ENCODE results near the gene DOCK11. TPM values are rescaled to one million over a fixed set of nuclear protein-coding genes. Genes with fewer than 3 reads are reported as not detected.
"Not testable (repeated sequence)": the region's sequence is repeated elsewhere in the genome, so short reads cannot be mapped to it uniquely, and the experiment has no call there.

The DOCK11 gene
- polyA plus RNA-seq, 1 donor from 2014 or later, result 22.3 TPM

DNA sequence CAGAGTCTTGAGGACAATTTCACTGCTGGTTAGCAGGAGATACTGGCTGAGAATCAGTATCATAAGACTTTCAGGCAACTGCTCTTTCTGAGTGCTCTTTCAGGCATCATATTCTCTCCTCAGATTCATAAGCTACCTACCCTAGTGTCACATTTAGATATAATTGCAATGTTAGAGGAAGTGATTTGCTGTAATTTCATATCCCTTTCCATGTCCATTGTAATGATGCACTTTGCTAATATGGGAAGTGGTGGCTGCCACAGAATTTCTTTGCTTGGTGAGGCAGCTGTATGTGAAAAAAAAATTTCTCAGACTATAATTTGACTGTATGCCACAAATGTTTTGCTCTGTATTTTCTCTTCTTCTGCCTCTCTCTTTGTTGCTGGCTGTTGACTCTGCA is 63.3 kb downstream of the DOCK11 start:
- peaks cover 2% of the 10 kb centered on the region for H3K36me3 Mint-ChIP-seq

GRCh38 chrX:118560489-118560888 is 64.9 kb downstream of the DOCK11 start:
- Mint-ChIP-seq H3K36me3 (peaks cover 2% of the 10 kb centered on the region), H3K27me3 (no peaks in the 10 kb centered on the region), H3K4me3 (no peak overlapping the region), H3K4me1 (peaks cover 0 to 2% (median 1%) of the 10 kb centered on the region in 3 donors), H3K27ac (no peak overlapping the region), H3K9me3 (no peaks in the 10 kb centered on the region)

More for the DNA sequence above, 63.3 kb downstream of the DOCK11 start:
- no peaks in the 10 kb centered on the region for H3K9me3 Mint-ChIP-seq
- H3K27me3 Mint-ChIP-seq, result no peaks in the 10 kb centered on the region
- no peak overlapping the region for H3K27ac Mint-ChIP-seq
- no peak overlapping the region for H3K4me3 Mint-ChIP-seq
- peaks cover 0 to 3% (median 2%) of the 10 kb centered on the region in 3 donors for H3K4me1 Mint-ChIP-seq

- H3K27me3 Mint-ChIP-seq, result no peaks in the 10 kb centered on the region
- peaks cover 2% of the 10 kb centered on the region for H3K36me3 Mint-ChIP-seq
- H3K4me1 Mint-ChIP-seq, result peaks cover 0 to 1% (median 0%) of the 10 kb centered on the region in 3 donors
- peak overlapping the region in 1 of 4 donors; percentile 35 for H3K4me3 Mint-ChIP-seq
- no peaks in the 10 kb centered on the region for H3K9me3 Mint-ChIP-seq
- peak overlapping the region in 1 of 3 donors; percentile 0 for H3K27ac Mint-ChIP-seq
Measured at GRCh38 chrX:118562582-118563164, 67.1 kb downstream of the DOCK11 start.

DNA sequence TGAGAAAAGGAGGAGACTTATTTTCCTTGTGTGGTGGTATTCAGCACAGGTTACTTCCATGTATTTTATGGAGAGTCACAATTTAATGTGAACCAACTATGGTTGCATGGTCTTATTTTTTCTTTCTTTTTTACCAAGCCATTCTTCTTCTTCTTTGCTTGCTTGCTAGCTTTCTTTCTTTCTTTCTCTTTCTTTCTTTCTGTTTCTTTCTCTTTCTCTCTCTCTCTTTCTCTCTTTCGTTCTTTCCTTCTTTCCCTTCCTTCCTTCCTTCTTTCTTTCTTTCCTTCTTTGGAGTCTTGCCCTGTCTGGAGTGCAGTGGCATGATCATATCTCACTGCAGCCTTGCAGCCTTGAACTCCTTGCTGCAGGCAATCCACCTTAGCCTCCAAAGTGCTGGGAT is 68.9 kb downstream of the DOCK11 start:
- Mint-ChIP-seq H3K27ac (no peak overlapping the region), H3K27me3 (no peaks in the 10 kb centered on the region), H3K9me3 (no peaks in the 10 kb centered on the region), H3K4me1 (peaks cover 0 to 1% (median 0%) of the 10 kb centered on the region in 3 donors), H3K4me3 (no peak overlapping the region), H3K36me3 (peaks cover 2% of the 10 kb centered on the region)

GRCh38 chrX:118565853-118566252 is 70.2 kb downstream of the DOCK11 start:
- no peaks in the 10 kb centered on the region for H3K9me3 Mint-ChIP-seq
- H3K4me3 Mint-ChIP-seq, result no peak overlapping the region
- no peaks in the 10 kb centered on the region for H3K36me3 Mint-ChIP-seq
- no peak overlapping the region for H3K27ac Mint-ChIP-seq
- H3K27me3 Mint-ChIP-seq, result no peaks in the 10 kb centered on the region
- peaks cover 0 to 1% (median 0%) of the 10 kb centered on the region in 3 donors for H3K4me1 Mint-ChIP-seq

- no peaks in the 10 kb centered on the region for H3K27me3 Mint-ChIP-seq
- no peaks in the 10 kb centered on the region for H3K9me3 Mint-ChIP-seq
- H3K36me3 Mint-ChIP-seq, result peaks cover under 1% of the 10 kb centered on the region
- no peak overlapping the region for H3K27ac Mint-ChIP-seq
- H3K4me1 Mint-ChIP-seq, result peaks cover 0 to 1% (median 0%) of the 10 kb centered on the region in 3 donors
- no peak overlapping the region for H3K4me3 Mint-ChIP-seq
Measured at GRCh38 chrX:118566359-118566758, 70.7 kb downstream of the DOCK11 start.

GRCh38 chrX:118569676-118570075 is 74.1 kb downstream of the DOCK11 start:
- Mint-ChIP-seq H3K36me3 (peaks cover 2% of the 10 kb centered on the region), H3K9me3 (no peaks in the 10 kb centered on the region), H3K4me1 (no peaks in the 10 kb centered on the region), H3K27me3 (no peaks in the 10 kb centered on the region), H3K4me3 (no peak overlapping the region), H3K27ac (no peak overlapping the region)

DNA sequence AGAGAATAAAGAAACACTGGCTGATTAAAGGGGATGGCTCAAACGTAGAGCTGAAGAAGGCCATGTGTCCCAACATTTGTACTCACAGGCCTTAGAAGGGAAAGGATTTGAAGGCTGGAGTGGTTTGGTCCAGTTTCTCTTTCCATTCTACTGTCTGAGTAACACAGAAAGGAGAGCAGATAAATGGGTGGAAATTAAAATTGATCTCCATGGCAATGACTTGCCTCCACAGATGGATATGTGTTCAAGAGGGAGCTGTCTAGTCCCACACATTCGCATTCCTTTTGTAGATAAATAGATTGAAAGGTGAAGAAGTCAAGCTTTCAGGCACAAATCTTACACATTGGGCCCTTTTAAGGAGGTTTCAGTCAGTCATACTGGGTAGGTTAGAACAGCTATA is 74.6 kb downstream of the DOCK11 start:
- H3K27ac Mint-ChIP-seq, result no peak overlapping the region
- H3K36me3 Mint-ChIP-seq, result peaks cover 2% of the 10 kb centered on the region
- H3K4me1 Mint-ChIP-seq, result no peaks in the 10 kb centered on the region

DNA sequence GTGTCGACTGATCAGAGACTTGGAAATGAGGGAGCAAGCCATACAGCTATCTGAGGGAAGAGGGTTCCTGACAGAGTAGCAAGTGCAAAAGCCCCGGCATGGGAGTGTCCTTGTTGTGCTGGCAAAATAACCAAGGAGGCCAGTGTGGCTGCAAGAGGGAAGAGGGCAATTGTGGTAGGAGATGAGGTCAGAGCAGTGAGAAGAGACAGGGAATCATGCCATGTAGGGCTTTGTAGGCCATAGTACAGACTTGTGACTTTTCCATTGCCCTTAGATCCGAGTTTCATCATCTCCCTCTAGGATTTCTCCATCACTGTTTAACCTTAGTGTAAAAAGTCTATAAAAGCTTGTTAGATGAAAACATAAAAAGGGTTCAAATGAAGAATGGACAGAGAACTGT is 76.2 kb downstream of the DOCK11 start:
- H3K36me3 Mint-ChIP-seq, result peaks cover 2% of the 10 kb centered on the region
- H3K27ac Mint-ChIP-seq, result no peak overlapping the region

More for the DNA sequence above, 74.6 kb downstream of the DOCK11 start:
- Mint-ChIP-seq H3K27me3 (no peaks in the 10 kb centered on the region), H3K9me3 (no peaks in the 10 kb centered on the region), H3K4me3 (no peak overlapping the region)

GRCh38 chrX:118574666-118575065 is 79.1 kb downstream of the DOCK11 start:
- no peaks in the 10 kb centered on the region for H3K27me3 Mint-ChIP-seq
- no peaks in the 10 kb centered on the region for H3K9me3 Mint-ChIP-seq
- no peaks in the 10 kb centered on the region for H3K4me1 Mint-ChIP-seq
- H3K36me3 Mint-ChIP-seq, result peaks cover 3% of the 10 kb centered on the region
- no peak overlapping the region for H3K4me3 Mint-ChIP-seq
- no peak overlapping the region for H3K27ac Mint-ChIP-seq

More for the DNA sequence above, 76.2 kb downstream of the DOCK11 start:
- H3K27me3 Mint-ChIP-seq, result no peaks in the 10 kb centered on the region
- no peaks in the 10 kb centered on the region for H3K9me3 Mint-ChIP-seq
- no peak overlapping the region for H3K4me3 Mint-ChIP-seq
- no peaks in the 10 kb centered on the region for H3K4me1 Mint-ChIP-seq

GRCh38 chrX:118577041-118577440 is 81.4 kb downstream of the DOCK11 start:
- Mint-ChIP-seq H3K4me3 (no peak overlapping the region), H3K4me1 (no peaks in the 10 kb centered on the region), H3K36me3 (peaks cover 4% of the 10 kb centered on the region), H3K27me3 (no peaks in the 10 kb centered on the region), H3K27ac (no peak overlapping the region), H3K9me3 (no peaks in the 10 kb centered on the region)

DNA sequence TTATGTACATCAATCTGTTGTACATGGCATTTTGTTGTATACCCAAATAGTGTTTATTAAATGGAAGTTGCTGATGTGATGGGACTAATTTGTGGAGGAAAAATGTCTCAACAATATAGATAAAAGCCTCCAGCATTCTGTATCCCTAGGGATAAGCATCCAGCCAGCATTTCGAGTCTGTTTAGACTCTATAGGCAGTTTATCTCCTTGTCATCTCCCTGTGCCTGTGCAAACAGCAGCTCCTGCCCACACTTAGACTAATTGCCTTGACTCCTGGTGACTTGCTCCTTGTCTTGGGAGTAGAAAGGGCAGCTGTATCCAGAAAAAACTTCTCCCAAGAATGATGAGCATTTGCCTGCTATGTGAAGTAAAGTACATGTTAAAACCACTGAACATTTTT is 83.8 kb downstream of the DOCK11 start:
- Mint-ChIP-seq H3K27me3 (no peaks in the 10 kb centered on the region), H3K4me1 (no peaks in the 10 kb centered on the region), H3K36me3 (peaks cover 5% of the 10 kb centered on the region), H3K4me3 (no peak overlapping the region), H3K27ac (no peak overlapping the region), H3K9me3 (peaks cover 0 to 2% (median 0%) of the 10 kb centered on the region in 3 donors)

DNA sequence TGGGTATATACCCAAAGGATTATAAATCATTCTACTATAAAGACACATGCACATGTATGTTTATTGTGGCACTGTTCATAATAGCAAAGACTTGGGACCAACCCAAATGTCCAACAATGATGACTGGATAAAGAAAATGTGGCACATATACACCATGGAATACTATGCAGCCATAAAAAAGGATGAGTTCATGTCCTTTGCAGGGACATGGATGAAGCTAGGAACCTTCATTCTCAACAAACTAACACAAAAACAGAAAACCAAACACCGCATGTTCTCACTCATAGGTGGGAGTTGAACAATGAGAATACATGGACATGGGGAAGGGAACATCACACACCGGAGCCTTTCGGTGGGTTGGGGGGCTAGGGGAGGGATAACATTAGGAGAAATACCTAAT is 87.3 kb downstream of the DOCK11 start:
- Mint-ChIP-seq H3K36me3 (peaks cover 13% of the 10 kb centered on the region), H3K4me1 (peaks cover 9 to 12% (median 9%) of the 10 kb centered on the region in 3 donors)
- not testable (repeated sequence) for H3K27me3 Mint-ChIP-seq, H3K9me3 Mint-ChIP-seq, H3K4me3 Mint-ChIP-seq, H3K27ac Mint-ChIP-seq

DNA sequence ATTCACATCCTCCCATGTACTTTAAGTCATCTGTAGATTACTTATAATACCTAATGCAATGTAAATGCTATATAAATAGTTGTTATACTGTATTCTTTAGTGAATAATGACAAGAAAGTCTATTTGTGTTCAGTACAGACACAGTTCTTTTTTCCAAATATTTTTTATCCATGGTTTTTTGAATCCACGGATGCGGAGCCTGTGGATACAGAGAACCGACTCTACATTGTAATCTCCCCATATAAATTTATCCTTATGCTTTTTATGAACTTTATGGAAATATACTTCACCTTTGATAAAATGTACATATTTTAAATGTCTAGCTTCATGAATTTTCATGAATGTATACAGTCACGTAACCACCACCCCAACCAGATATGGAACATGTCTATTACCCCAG is 88.2 kb downstream of the DOCK11 start:
- Mint-ChIP-seq H3K36me3 (peaks cover 13% of the 10 kb centered on the region), H3K9me3 (peaks cover 0 to 5% (median 0%) of the 10 kb centered on the region in 3 donors), H3K4me1 (peaks cover 9 to 12% (median 9%) of the 10 kb centered on the region in 3 donors), H3K27me3 (no peaks in the 10 kb centered on the region), H3K27ac (no peak overlapping the region), H3K4me3 (no peak overlapping the region)

DNA sequence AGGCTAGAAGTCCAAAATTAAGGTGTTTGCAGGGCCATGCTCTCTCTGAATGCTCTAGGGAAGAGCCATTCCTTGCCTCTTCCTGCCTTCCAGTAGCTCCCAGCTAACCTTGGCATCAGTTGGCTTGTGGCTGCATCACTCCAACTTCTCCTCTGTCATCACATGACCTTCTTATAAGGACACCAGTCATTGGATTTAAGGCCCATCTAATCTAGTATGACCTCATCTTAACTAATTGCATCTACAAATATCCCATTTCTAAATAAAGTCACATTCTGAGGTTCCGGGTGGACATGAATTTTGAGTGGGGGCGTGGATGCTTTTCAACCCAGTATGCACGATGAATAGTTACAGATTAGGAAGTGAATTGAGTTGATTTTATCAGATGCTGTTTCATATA is 89.7 kb downstream of the DOCK11 start:
- H3K4me1 Mint-ChIP-seq, result peaks cover 9 to 12% (median 9%) of the 10 kb centered on the region in 3 donors
- H3K27ac Mint-ChIP-seq, result no peak overlapping the region

GRCh38 chrX:118586206-118586605 is 90.6 kb downstream of the DOCK11 start:
- Mint-ChIP-seq H3K4me3 (peak overlapping the region in 1 of 4 donors; percentile 7), H3K4me1 (peaks cover 9 to 12% (median 9%) of the 10 kb centered on the region in 3 donors), H3K27ac (peak overlapping the region; percentile 29 to 78 (median 44))
- H3K36me3 Mint-ChIP-seq, H3K27me3 Mint-ChIP-seq, H3K9me3 Mint-ChIP-seq: not testable (repeated sequence)

More for the DNA sequence above, 89.7 kb downstream of the DOCK11 start:
- H3K4me3 Mint-ChIP-seq, result no peak overlapping the region
- H3K9me3 Mint-ChIP-seq, result peaks cover 0 to 5% (median 0%) of the 10 kb centered on the region in 3 donors
- peaks cover 12% of the 10 kb centered on the region for H3K36me3 Mint-ChIP-seq
- no peaks in the 10 kb centered on the region for H3K27me3 Mint-ChIP-seq

All from IgD-negative memory B cell (primary cell).